Stimulated activated CD8-positive, alpha-beta memory T cell treated with anti-CD3 and anti-CD28 coated beads, Interleukin-12 subunit alpha, Interleukin-12 subunit beta, amount 100 ng/mL, for 4 hours (primary cell): ENCODE results near the gene SRP9.

Experiments used
- DNase-seq: peaks from one replicate; pipeline ENCODE4 v3.0.0-alpha.2; 2020; ENCODE audit warnings: low read depth

Gene SRP9

GRCh38 chr1:225777583-225778336 is at the start of gene SRP9:
SRP9 (plus strand) TSS chr1:225777826; CDS start chr1:225777941, 115 bp downstream.
- DNase-seq: peak; percentile 97

GRCh38 chr1:225731491-225731890 is 46.1 kb upstream of the SRP9 start:
- no peak for DNase-seq

- no peak for DNase-seq
These were observed 44.4 kb upstream of the SRP9 start for GRCh38 chr1:225733254-225733653.

- DNase-seq: no peak
These were observed 42.1 kb upstream of the SRP9 start for GRCh38 chr1:225735252-225736149.

- no peak for DNase-seq
These were observed 41.1 kb upstream of the SRP9 start for GRCh38 chr1:225736437-225737098.

GRCh38 chr1:225737161-225737560 is 40.5 kb upstream of the SRP9 start:
- no peak for DNase-seq

- DNase-seq: no peak
These were observed 39.8 kb upstream of the SRP9 start for GRCh38 chr1:225737866-225738265.

- no peak for DNase-seq
These were observed 38.9 kb upstream of the SRP9 start for GRCh38 chr1:225738763-225739162.

GRCh38 chr1:225739542-225740107 is 38.0 kb upstream of the SRP9 start:
- DNase-seq: no peak

- no peak for DNase-seq
These were observed 32.9 kb upstream of the SRP9 start for GRCh38 chr1:225744745-225745144.

- no peak for DNase-seq
These were observed 32.4 kb upstream of the SRP9 start for GRCh38 chr1:225745273-225745672.

GRCh38 chr1:225746361-225747179 is 31.1 kb upstream of the SRP9 start:
- no peak for DNase-seq

- DNase-seq: no peak
These were observed 30.1 kb upstream of the SRP9 start for GRCh38 chr1:225747566-225747965.

- DNase-seq: no peak
These were observed 29.1 kb upstream of the SRP9 start for GRCh38 chr1:225748529-225748928.

- no peak for DNase-seq
These were observed 27.9 kb upstream of the SRP9 start for GRCh38 chr1:225749706-225750105.

GRCh38 chr1:225750420-225750819 is 27.2 kb upstream of the SRP9 start:
- DNase-seq: no peak

GRCh38 chr1:225750875-225751824 is 26.5 kb upstream of the SRP9 start:
- no peak for DNase-seq

GRCh38 chr1:225752245-225752644 is 25.4 kb upstream of the SRP9 start:
- DNase-seq: no peak

GRCh38 chr1:225754940-225755641 is 22.5 kb upstream of the SRP9 start:
- no peak for DNase-seq
